K562 (cell line): ENCODE results near the gene TRMU. TPM values are rescaled to one million over a fixed set of nuclear protein-coding genes. Genes with fewer than 3 reads are reported as not detected.

ENCODE experiments used
- ATAC-seq: fragments of 200-7000 bp; cut with Tn5 transposase; 3 replicates; pipeline ENCODE4 v1.9.1; 2020; ENCODE audit warnings: moderate library complexity
- BruUV-seq: library from RNA; stranded (reverse); fragments of 400-500 nt; replicated peaks from 2 replicates; lab custom pipeline; 2021; lab: Mats Ljungman, UMichigan
- CTCF ChIA-PET: fragments of 300-600 bp; formaldehyde crosslinking; extraction: SDS; loops from one replicate; lab custom pipeline; 2021; ENCODE audit warnings: low intra/inter-chr PET ratio; lab: Yijun Ruan, JAX
- POLR2A ChIA-PET: fragments of 300-600, 350-650 bp; sonication (Branson Sonifier 250); formaldehyde crosslinking; extraction: SDS; loops from one replicate; lab custom pipeline; 2021; ENCODE audit warnings: antibody characterized with exemption, inconsistent platforms; lab: Yijun Ruan, JAX
- DNase-seq, 4 experiments: peaks; one replicate each; pipeline versions ENCODE4 v3.0.0 to v3.0.0-alpha.2; 2011 to 2018; ENCODE audit warnings: low spot score in 3 of 4, mixed read lengths in 3 of 4; ENCODE audit errors: extremely low read depth in 1 of 4
- FAIRE-seq: peaks from 2 replicates; lab custom pipeline; 2011; peaks lifted over from hg19 to GRCh38; lab: Jason Lieb, UNC
- H2AFZ ChIP-seq: 2 replicates; pipeline ENCODE4 v1.6.0; 2011; ENCODE audit warnings: low read depth, low read length, control low read depth, inconsistent platforms
- H3K27ac ChIP-seq: fragments of 200-600 bp; 3 replicates; pipeline ENCODE4 v1.8.0; 2011; ENCODE audit warnings: low read depth, mild to moderate bottlenecking, control low read depth, inconsistent platforms, low read length, moderate library complexity, mixed read lengths; ENCODE audit errors: extremely low read depth
- H3K27me3 ChIP-seq, 2 experiments: fragments of 300-600 bp in 1 of 2; 2 replicates in 1 of 2; 3 replicates in 1 of 2; pipeline versions ENCODE4 v1.6.0 to v1.8.0; 2011; ENCODE audit warnings: inconsistent platforms in 2 of 2, low read length in 2 of 2, mild to moderate bottlenecking in 1 of 2, mixed read lengths in 1 of 2, moderate library complexity in 1 of 2; ENCODE audit not compliant: control insufficient read depth in 2 of 2, insufficient read depth in 2 of 2
- H3K36me3 ChIP-seq: fragments of 300-600 bp; 3 replicates; pipeline ENCODE4 v1.8.0; 2011; ENCODE audit warnings: mild to moderate bottlenecking, low read length, inconsistent platforms; ENCODE audit not compliant: control insufficient read depth, insufficient read depth
- H3K4me1 ChIP-seq, 2 experiments: fragments of 200-600 bp in 1 of 2; replicated peaks in 1 of 2; 2 replicates in 1 of 2; 3 replicates in 1 of 2; pipeline versions ENCODE4 v1.5.1 to v1.8.0; 2011; ENCODE audit warnings: inconsistent platforms in 2 of 2, low read length in 2 of 2, mild to moderate bottlenecking in 1 of 2, mixed read lengths in 1 of 2, moderate library complexity in 1 of 2; ENCODE audit not compliant: control insufficient read depth in 2 of 2, insufficient read depth in 2 of 2
- H3K4me2 ChIP-seq: 2 replicates; pipeline ENCODE4 v1.6.1; 2011; ENCODE audit warnings: low read length, control low read depth, inconsistent platforms, mixed read lengths; ENCODE audit not compliant: insufficient read depth
- H3K4me3 ChIP-seq: fragments of 200-600 bp; sonication (generic), shearing (Covaris generic); 2 replicates; pipeline ENCODE4 v1.5.1; 2016; ENCODE audit warnings: control low read depth, inconsistent platforms
- H3K79me2 ChIP-seq: fragments of 200-600 bp; 3 replicates; pipeline ENCODE4 v1.8.0; 2011; ENCODE audit warnings: low read length, inconsistent platforms; ENCODE audit not compliant: control insufficient read depth, insufficient read depth
- H3K9ac ChIP-seq, 2 experiments: 2 replicates each; pipeline versions ENCODE4 v1.6.0 to v1.6.1; 2011; ENCODE audit warnings: low read depth in 2 of 2, low read length in 2 of 2, control low read depth in 1 of 2, inconsistent platforms in 1 of 2, mild to moderate bottlenecking in 1 of 2, mixed read lengths in 1 of 2; ENCODE audit not compliant: insufficient read depth in 1 of 2
- H3K9me1 ChIP-seq: one replicate; pipeline ENCODE4 v1.6.0; 2011; ENCODE audit warnings: inconsistent platforms, mild to moderate bottlenecking, low read length, moderate library complexity; ENCODE audit not compliant: control insufficient read depth, insufficient read depth
- H3K9me3 ChIP-seq: replicated peaks from 2 replicates; pipeline ENCODE4 v1.5.1; 2011; ENCODE audit warnings: low read depth, low read length, inconsistent platforms; ENCODE audit not compliant: control insufficient read depth, insufficient read depth
- H4K20me1 ChIP-seq: replicated peaks from 2 replicates; pipeline ENCODE4 v1.6.1; 2011; ENCODE audit warnings: low read length, inconsistent platforms, mixed read lengths; ENCODE audit not compliant: control insufficient read depth, insufficient read depth
- DPF2 ChIP-seq: fragments of 450-650 bp; IDR thresholded peaks from 2 replicates; pipeline ENCODE4 v1.6.1; 2016
- ETV5 ChIP-seq: sonication (generic); formaldehyde crosslinking; IDR thresholded peaks from 2 replicates; pipeline ENCODE4 v1.4.0; 2020; ENCODE audit warnings: low read depth, mild to moderate bottlenecking, missing genetic modification reagents
- GATAD2B ChIP-seq: fragments of 450-650 bp; IDR thresholded peaks from 2 replicates; pipeline ENCODE4 v1.6.1; 2017; ENCODE audit warnings: mild to moderate bottlenecking, borderline replicate concordance
- HDAC3 ChIP-seq: fragments of 450-650 bp; IDR thresholded peaks from 2 replicates; pipeline ENCODE4 v1.6.1; 2018; ENCODE audit warnings: borderline replicate concordance, mild to moderate bottlenecking, moderate library complexity; ENCODE audit not compliant: partially characterized antibody
- HES1 ChIP-seq: fragments of 450-650 bp; IDR thresholded peaks from 2 replicates; pipeline ENCODE4 v1.6.1; 2016; ENCODE audit warnings: low read depth, mild to moderate bottlenecking, moderate library complexity
- IRF2 ChIP-seq: sonication (generic); formaldehyde crosslinking; IDR thresholded peaks from 2 replicates; pipeline ENCODE4 v1.8.1; 2022; ENCODE audit warnings: mild to moderate bottlenecking, missing genetic modification reagents
- NCOA6 ChIP-seq: fragments of 450-650 bp; IDR thresholded peaks from 2 replicates; pipeline ENCODE4 v1.6.1; 2017; ENCODE audit warnings: mild to moderate bottlenecking
- PHTF2 ChIP-seq: fragments of 250-450 bp; sonication (Bioruptor Pico); IDR thresholded peaks from 2 replicates; pipeline ENCODE4 v1.5.0; 2021; ENCODE audit warnings: mild to moderate bottlenecking
- RHOXF2B ChIP-seq: fragments of 250-450 bp; sonication (Bioruptor Pico); conservative IDR thresholded peaks from 2 replicates; pipeline ENCODE4 v1.5.1; 2021
- SMARCC2 ChIP-seq: fragments of 450-650 bp; IDR thresholded peaks from 2 replicates; pipeline ENCODE4 v1.6.1; 2017; ENCODE audit warnings: antibody characterized with exemption, moderate library complexity, mild to moderate bottlenecking, low read depth
- SNRNP70 ChIP-seq: fragments of 200-400 bp; formaldehyde crosslinking; optimal IDR thresholded peaks from 2 replicates; pipeline ENCODE3; 2017; ENCODE audit warnings: low read depth, low read length
- TBP ChIP-seq: optimal IDR thresholded peaks from 2 replicates; pipeline ENCODE3; 2011; ENCODE audit warnings: low read depth, low read length, improper control_type of control experiment
- TOE1 ChIP-seq, 2 experiments: fragments of 450-650 bp in 1 of 2; sonication (generic) in 1 of 2; formaldehyde crosslinking in 1 of 2; IDR thresholded peaks; 2 replicates each; pipeline versions ENCODE4 v1.7.1 to v1.8.0; 2016 to 2022; ENCODE audit warnings: borderline replicate concordance in 2 of 2, mild to moderate bottlenecking in 2 of 2, antibody characterized with exemption in 1 of 2, inconsistent platforms in 1 of 2, low read depth in 1 of 2, missing genetic modification reagents in 1 of 2, moderate library complexity in 1 of 2
- XRCC3 ChIP-seq: fragments of 450-650 bp; IDR thresholded peaks from 2 replicates; pipeline ENCODE4 v1.6.1; 2017; ENCODE audit warnings: mild to moderate bottlenecking, moderate library complexity
- ZBTB5 ChIP-seq: fragments of 450-650 bp; IDR thresholded peaks from 2 replicates; pipeline ENCODE4 v1.6.1; 2017; ENCODE audit warnings: antibody characterized with exemption
- ZNF175 ChIP-seq: fragments of 200-800 bp; sonication (Bioruptor generic); IDR thresholded peaks from 2 replicates; pipeline ENCODE4 v1.6.1; 2016; ENCODE audit warnings: low read depth, mild to moderate bottlenecking, missing genetic modification characterization, missing compliant biosample characterization
- ZNF778 ChIP-seq: fragments of 450-650 bp; formaldehyde crosslinking; IDR thresholded peaks from 2 replicates; pipeline ENCODE4 v1.4.0; 2020; ENCODE audit warnings: mild to moderate bottlenecking, moderate library complexity
- WGBS: fragments of 100-300 bp; shearing (Covaris generic); methylation state at CpG from one replicate; pipeline ENCODE4 v1.1.6; 2016; ENCODE audit warnings: low coverage, mixed read lengths; ENCODE audit not compliant: insufficient coverage; ENCODE audit errors: missing lambda C conversion rate; 5-methylcytosine and 5-hydroxymethylcytosine counted together
- in situ Hi-C: fragments of 300-500 bp; cut with MboI; formaldehyde crosslinking; loops from 4 replicates; pipeline ENCODE4 v1.15.0; 2018; ENCODE audit warnings: inconsistent platforms, mixed read lengths
- intact Hi-C: fragments of 100-400 bp; cut with micrococcal nuclease; formaldehyde crosslinking; loops from 2 replicates; pipeline ENCODE4 v1.14.2; 2022
- polyA plus RNA-seq, 8 experiments: library from polyadenylated mRNA; depleted of rRNA in 4 of 8; stranded (reverse) in 5 of 8; unstranded in 3 of 8; fragments of >200 nt; fragmentation: Nextera tagmentation in 2 of 8; fragmentation: Illumina TruSeq in 1 of 8; extraction: Ambion mirVana in 2 of 8; extraction: Trizol in 1 of 8; gene quantifications; 2 replicates each; pipeline versions ENCODE4 v1.2.1 to v1.2.3, GENCODE V29; 2011 to 2014; ENCODE audit warnings: inconsistent platforms in 1 of 8, missing spikeins in 1 of 8
- total RNA-seq, 7 experiments: library from RNA; depleted of rRNA in 6 of 7; stranded (reverse); fragments of >200 nt in 6 of 7; fragmentation: Illumina TruSeq in 2 of 7; extraction: Trizol in 2 of 7; gene quantifications; 2 replicates each; pipeline versions ENCODE4 v1.2.1 to v1.2.3, GENCODE V29; 2011 to 2021; ENCODE audit warnings: low replicate concordance in 1 of 7

TRMU gene
- total and polyA plus RNA-seq, 9 of the 15 experiments (the other 6 are each of a cell fraction or from before 2014, with no cell fraction given) = 2.3 to 49.9 (median 35.3) TPM

GRCh38 chr22:46381142-46381541 is 45.6 kb downstream of the TRMU start:
- ATAC-seq = no peak
- no peaks in the 10 kb centered on the region; the same call in 1 of the 2 replicates for H4K20me1 ChIP-seq
- BruUV-seq = no TSS peak
- ChIA-PET CTCF (no interaction called here), POLR2A (no interaction called here)
- H3K27ac ChIP-seq = no peak overlapping the region
- no peak overlapping the region for H3K4me2 ChIP-seq
- H2AFZ ChIP-seq = no peak overlapping the region
- in situ Hi-C loops (no loop called here), intact Hi-C loops (no loop called here)
- no peak for FAIRE-seq
- H3K79me2 ChIP-seq = no peaks in the 10 kb centered on the region
- no peaks in the 10 kb centered on the region for H3K9me3 ChIP-seq
- peaks cover 5 to 50% of the 10 kb centered on the region in 2 experiments; a peak in 3 of 5 replicates for H3K27me3 ChIP-seq
- H3K4me1 ChIP-seq = peaks cover 0 to 12% of the 10 kb centered on the region in 2 experiments; a peak in 2 of 5 replicates
- H3K9ac ChIP-seq = no peak overlapping the region
- WGBS = 0% methylated on average over 5 of the region's 5 CpGs
- TF ChIP-seq DPF2 (no peak), HES1 (no peak), ZNF175 (CRISPR knock-in tag) (no peak), ZNF778 (CRISPR knock-in tag) (no peak), TBP (no peak), IRF2 (CRISPR knock-in tag) (no peak), ZBTB5 (no peak), GATAD2B (no peak), SNRNP70 (no peak), HDAC3 (no peak), TOE1 (IDR thresholded peaks at IDR 0.05; ENCODE audit: borderline replicate concordance) (no peak), TOE1 (CRISPR knock-in tag; IDR thresholded peaks at IDR 0.05; ENCODE audit: borderline replicate concordance, low read depth) (no peak), ETV5 (CRISPR knock-in tag) (no peak), XRCC3 (no peak), NCOA6 (no peak), PHTF2 (CRISPR knock-in tag) (no peak), SMARCC2 (no peak), RHOXF2B (CRISPR knock-in tag) (no peak)
- TF ChIP-seq, all 486 proteins: peak for 0
- H3K36me3 ChIP-seq = no peaks in the 10 kb centered on the region
- no peaks in the 10 kb centered on the region for H3K9me1 ChIP-seq
- no peak overlapping the region for H3K4me3 ChIP-seq
- no peak for DNase-seq
